VCaP (cell line): Measurements from ENCODE around the gene ANKRD60.

Source experiments
- H3K27ac ChIP-seq: fragments of 450-650 bp; 2 replicates; pipeline ENCODE4 v1.5.1; 2017
- TF ChIP-seq, protein P1 (sequence below): fragments of 450-650 bp; conservative IDR thresholded peaks from 2 replicates; pipeline ENCODE4 v1.5.1; 2017; ENCODE audit warnings: mild to moderate bottlenecking, moderate library complexity

The ANKRD60 gene

GRCh38 chr20:58268421-58268821 is 40.0 kb upstream of the ANKRD60 start:
- TF ChIP-seq, protein P1, sequence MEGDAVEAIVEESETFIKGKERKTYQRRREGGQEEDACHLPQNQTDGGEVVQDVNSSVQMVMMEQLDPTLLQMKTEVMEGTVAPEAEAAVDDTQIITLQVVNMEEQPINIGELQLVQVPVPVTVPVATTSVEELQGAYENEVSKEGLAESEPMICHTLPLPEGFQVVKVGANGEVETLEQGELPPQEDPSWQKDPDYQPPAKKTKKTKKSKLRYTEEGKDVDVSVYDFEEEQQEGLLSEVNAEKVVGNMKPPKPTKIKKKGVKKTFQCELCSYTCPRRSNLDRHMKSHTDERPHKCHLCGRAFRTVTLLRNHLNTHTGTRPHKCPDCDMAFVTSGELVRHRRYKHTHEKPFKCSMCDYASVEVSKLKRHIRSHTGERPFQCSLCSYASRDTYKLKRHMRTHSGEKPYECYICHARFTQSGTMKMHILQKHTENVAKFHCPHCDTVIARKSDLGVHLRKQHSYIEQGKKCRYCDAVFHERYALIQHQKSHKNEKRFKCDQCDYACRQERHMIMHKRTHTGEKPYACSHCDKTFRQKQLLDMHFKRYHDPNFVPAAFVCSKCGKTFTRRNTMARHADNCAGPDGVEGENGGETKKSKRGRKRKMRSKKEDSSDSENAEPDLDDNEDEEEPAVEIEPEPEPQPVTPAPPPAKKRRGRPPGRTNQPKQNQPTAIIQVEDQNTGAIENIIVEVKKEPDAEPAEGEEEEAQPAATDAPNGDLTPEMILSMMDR = no peak
- no peak overlapping the region for H3K27ac ChIP-seq

GRCh38 chr20:58267389-58268215 is 39.1 kb upstream of the ANKRD60 start:
- TF ChIP-seq, protein P1 = no peak
- H3K27ac ChIP-seq = no peak overlapping the region

DNA sequence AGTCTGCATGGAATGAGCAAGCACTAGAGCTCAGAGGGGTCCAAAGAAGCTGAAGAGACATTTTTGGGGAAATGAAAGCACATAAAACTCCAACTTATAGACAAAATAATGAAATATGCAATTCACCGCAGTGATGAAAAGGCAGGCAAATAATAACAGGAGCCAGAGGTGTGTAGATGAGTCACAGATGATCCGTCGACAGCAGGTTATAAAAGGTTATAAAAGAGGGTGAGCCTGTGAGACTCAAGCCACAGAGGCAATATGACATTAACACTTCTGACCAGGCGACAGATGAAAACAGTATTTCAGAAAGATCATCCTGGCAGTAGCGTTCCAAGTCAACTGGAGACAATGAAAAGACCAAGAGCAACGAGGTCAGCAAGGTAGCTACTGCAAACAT is 35.8 kb upstream of the ANKRD60 start:
- TF ChIP-seq, protein P1 = no peak
- no peak overlapping the region for H3K27ac ChIP-seq

DNA sequence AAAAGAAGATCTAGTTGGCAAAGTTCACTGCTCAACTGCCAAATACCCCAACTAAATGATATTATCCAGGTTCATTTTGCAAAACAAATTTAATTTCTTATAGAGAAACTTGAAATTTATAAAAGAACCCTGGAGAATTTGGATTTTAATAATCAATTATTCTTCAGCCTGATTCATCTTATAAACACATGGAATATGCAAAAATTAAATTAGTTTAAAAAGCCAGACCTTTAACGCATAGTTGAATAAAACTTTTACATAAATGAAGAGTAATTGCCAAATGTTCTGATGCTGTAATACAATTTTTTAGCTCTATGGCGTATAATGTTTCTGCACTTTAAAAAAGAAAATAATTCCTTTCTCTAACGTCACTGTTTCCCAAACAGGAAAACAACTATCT is 33.2 kb upstream of the ANKRD60 start:
- no peak overlapping the region for H3K27ac ChIP-seq
- TF ChIP-seq, protein P1 = no peak

- TF ChIP-seq, protein P1 = no peak
- H3K27ac ChIP-seq = no peak overlapping the region
Observed at GRCh38 chr20:58260006-58260405, 31.6 kb upstream of the ANKRD60 start.

- no peak overlapping the region for H3K27ac ChIP-seq
- TF ChIP-seq, protein P1 = no peak
Observed at GRCh38 chr20:58256842-58257241, 28.4 kb upstream of the ANKRD60 start.

- H3K27ac ChIP-seq = no peak overlapping the region
- TF ChIP-seq, protein P1 = no peak
Observed at GRCh38 chr20:58256307-58256706, 27.9 kb upstream of the ANKRD60 start.
